ENCODE data around the gene MBL2. TPM values are rescaled to one million over a fixed set of nuclear protein-coding genes. Genes with fewer than 3 reads are reported as not detected.

The MBL2 gene
- total RNA-seq, 1 donor, result under 0.01 TPM

- Histone ChIP-seq H3K36me3 (ENCODE audit: insufficient read depth, low read length) (no peaks in the 10 kb centered on the region), H3K4me3 (ENCODE audit: insufficient read depth, low read length) (no peak overlapping the region), H3K4me1 (ENCODE audit: insufficient read depth, low read length) (no peaks in the 10 kb centered on the region), H3K4me2 (ENCODE audit: insufficient read depth, low read length) (no peak overlapping the region), H2AFZ (ENCODE audit: low read length) (no peak overlapping the region), H3K9me3 (ENCODE audit: low read depth, low read length) (no peaks in the 10 kb centered on the region), H3K79me2 (ENCODE audit: insufficient read depth, low read length) (no peaks in the 10 kb centered on the region), H3K27me3 (ENCODE audit: insufficient read depth, low read length) (no peaks in the 10 kb centered on the region), H3K27ac (ENCODE audit: low read depth, low read length) (no peak overlapping the region), H4K20me1 (ENCODE audit: insufficient read depth, low read length) (no peaks in the 10 kb centered on the region)
- DNase-seq (ENCODE audit: insufficient read length, low spot score, missing footprints), result no peak
- TF ChIP-seq CTCF (IDR thresholded peaks at IDR 0.05; ENCODE audit: extremely low read depth, low read depth, low read length), result no peak
Observed at GRCh38 chr10:52739380-52740154, 33.0 kb downstream of the MBL2 start.

GRCh38 chr10:52738951-52739350 is 33.6 kb downstream of the MBL2 start:
- no peak overlapping the region for H2AFZ ChIP-seq (ENCODE audit: low read length)
- H3K4me3 ChIP-seq (ENCODE audit: insufficient read depth, low read length), result no peak overlapping the region
- no peaks in the 10 kb centered on the region for H3K27me3 ChIP-seq (ENCODE audit: insufficient read depth, low read length)
- no peak overlapping the region for H3K27ac ChIP-seq (ENCODE audit: low read depth, low read length)
- H3K79me2 ChIP-seq (ENCODE audit: insufficient read depth, low read length), result no peaks in the 10 kb centered on the region
- no peaks in the 10 kb centered on the region for H3K9me3 ChIP-seq (ENCODE audit: low read depth, low read length)
- no peaks in the 10 kb centered on the region for H4K20me1 ChIP-seq (ENCODE audit: insufficient read depth, low read length)
- no peaks in the 10 kb centered on the region for H3K4me1 ChIP-seq (ENCODE audit: insufficient read depth, low read length)
- H3K36me3 ChIP-seq (ENCODE audit: insufficient read depth, low read length), result no peaks in the 10 kb centered on the region
- TF ChIP-seq CTCF (IDR thresholded peaks at IDR 0.05; ENCODE audit: extremely low read depth, low read depth, low read length), result no peak
- DNase-seq (ENCODE audit: insufficient read length, low spot score, missing footprints), result no peak
- H3K4me2 ChIP-seq (ENCODE audit: insufficient read depth, low read length), result no peak overlapping the region

GRCh38 chr10:52729271-52730104 is 43.1 kb downstream of the MBL2 start:
- H3K9me3 ChIP-seq (ENCODE audit: low read depth, low read length), result no peaks in the 10 kb centered on the region
- TF ChIP-seq CTCF (IDR thresholded peaks at IDR 0.05; ENCODE audit: extremely low read depth, low read depth, low read length), result peak; percentile 58
- H3K36me3 ChIP-seq (ENCODE audit: insufficient read depth, low read length), result no peaks in the 10 kb centered on the region
- no peaks in the 10 kb centered on the region for H4K20me1 ChIP-seq (ENCODE audit: insufficient read depth, low read length)
- H3K79me2 ChIP-seq (ENCODE audit: insufficient read depth, low read length), result no peaks in the 10 kb centered on the region
- no peaks in the 10 kb centered on the region for H3K4me1 ChIP-seq (ENCODE audit: insufficient read depth, low read length)
- H3K27ac ChIP-seq (ENCODE audit: low read depth, low read length), result no peak overlapping the region
- no peak for DNase-seq (ENCODE audit: insufficient read length, low spot score, missing footprints)
- peak overlapping the region; percentile 59 for H3K4me2 ChIP-seq (ENCODE audit: insufficient read depth, low read length)
- H2AFZ ChIP-seq (ENCODE audit: low read length), result peak overlapping the region; percentile 23
- no peaks in the 10 kb centered on the region for H3K27me3 ChIP-seq (ENCODE audit: insufficient read depth, low read length)
- H3K4me3 ChIP-seq (ENCODE audit: insufficient read depth, low read length), result peak overlapping the region; percentile 33

- no peak for DNase-seq (ENCODE audit: insufficient read length, low spot score, missing footprints)
- H3K4me3 ChIP-seq (ENCODE audit: insufficient read depth, low read length), result no peak overlapping the region
- H3K36me3 ChIP-seq (ENCODE audit: insufficient read depth, low read length), result no peaks in the 10 kb centered on the region
- no peaks in the 10 kb centered on the region for H3K27me3 ChIP-seq (ENCODE audit: insufficient read depth, low read length)
- H3K9me3 ChIP-seq (ENCODE audit: low read depth, low read length), result no peaks in the 10 kb centered on the region
- H4K20me1 ChIP-seq (ENCODE audit: insufficient read depth, low read length), result no peaks in the 10 kb centered on the region
- no peak for TF ChIP-seq CTCF (IDR thresholded peaks at IDR 0.05; ENCODE audit: extremely low read depth, low read depth, low read length)
- no peak overlapping the region for H2AFZ ChIP-seq (ENCODE audit: low read length)
- no peaks in the 10 kb centered on the region for H3K79me2 ChIP-seq (ENCODE audit: insufficient read depth, low read length)
- no peak overlapping the region for H3K4me2 ChIP-seq (ENCODE audit: insufficient read depth, low read length)
- no peaks in the 10 kb centered on the region for H3K4me1 ChIP-seq (ENCODE audit: insufficient read depth, low read length)
- H3K27ac ChIP-seq (ENCODE audit: low read depth, low read length), result no peak overlapping the region
Observed at GRCh38 chr10:52720018-52720417, 52.6 kb downstream of the MBL2 start.
